BE2C (cell line): ENCODE data around the gene SULT1C4.
"Not testable (repeated sequence)": the region's sequence is repeated elsewhere in the genome, so short reads cannot be mapped to it uniquely, and the experiment has no call there.

ENCODE experiments used
- DNase-seq: peaks from one replicate; pipeline ENCODE4 v3.0.0-alpha.2; 2020
- H3K27me3 ChIP-seq: fragments of 250-450 bp; sonication (Bioruptor Pico); 2 replicates; pipeline ENCODE4 v1.5.1; 2020; ENCODE audit warnings: mild to moderate bottlenecking
- H3K36me3 ChIP-seq: fragments of 250-450 bp; sonication (Bioruptor Pico); 2 replicates; pipeline ENCODE4 v1.5.1; 2020; ENCODE audit warnings: mild to moderate bottlenecking
- H3K4me1 ChIP-seq: fragments of 250-450 bp; sonication (Bioruptor Pico); 2 replicates; pipeline ENCODE4 v1.5.1; 2020
- H3K4me3 ChIP-seq: 2 replicates; pipeline ENCODE4 v1.5.1; 2011; ENCODE audit warnings: low read depth, low read length
- H3K9me3 ChIP-seq: fragments of 250-450 bp; sonication (Bioruptor Pico); 2 replicates; pipeline ENCODE4 v1.5.1; 2020
- TF ChIP-seq, protein P1 (sequence below): IDR thresholded peaks from 2 replicates; pipeline ENCODE4 v1.5.1; 2012; ENCODE audit warnings: mild to moderate bottlenecking, low read depth, low read length

Gene SULT1C4

DNA sequence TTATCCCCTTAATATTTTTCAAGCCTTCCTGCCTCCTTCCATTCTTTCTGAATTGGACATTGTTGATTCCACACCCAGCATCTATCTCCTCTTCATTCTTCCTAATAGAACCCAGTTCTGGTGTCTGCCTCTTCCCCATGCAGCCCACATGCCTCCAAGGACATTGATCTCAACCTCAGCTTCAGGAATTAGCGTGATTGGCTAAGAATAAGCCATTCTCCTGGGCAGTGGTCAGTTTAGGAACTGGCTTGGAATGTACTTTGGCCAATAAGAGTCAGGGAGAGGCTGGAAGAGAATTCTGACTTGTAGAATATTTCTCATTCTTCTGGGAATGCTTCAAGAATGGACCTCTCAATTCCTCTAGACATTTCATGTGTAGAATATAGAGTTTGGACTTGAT lies 45.3 kb downstream of the SULT1C4 start:
- Histone ChIP-seq H3K4me1 (no peaks in the 10 kb centered on the region), H3K36me3 (no peaks in the 10 kb centered on the region), H3K4me3 (no peak overlapping the region), H3K27me3 (no peaks in the 10 kb centered on the region), H3K9me3 (no peaks in the 10 kb centered on the region)
- DNase-seq = no peak
- TF ChIP-seq, protein P1, sequence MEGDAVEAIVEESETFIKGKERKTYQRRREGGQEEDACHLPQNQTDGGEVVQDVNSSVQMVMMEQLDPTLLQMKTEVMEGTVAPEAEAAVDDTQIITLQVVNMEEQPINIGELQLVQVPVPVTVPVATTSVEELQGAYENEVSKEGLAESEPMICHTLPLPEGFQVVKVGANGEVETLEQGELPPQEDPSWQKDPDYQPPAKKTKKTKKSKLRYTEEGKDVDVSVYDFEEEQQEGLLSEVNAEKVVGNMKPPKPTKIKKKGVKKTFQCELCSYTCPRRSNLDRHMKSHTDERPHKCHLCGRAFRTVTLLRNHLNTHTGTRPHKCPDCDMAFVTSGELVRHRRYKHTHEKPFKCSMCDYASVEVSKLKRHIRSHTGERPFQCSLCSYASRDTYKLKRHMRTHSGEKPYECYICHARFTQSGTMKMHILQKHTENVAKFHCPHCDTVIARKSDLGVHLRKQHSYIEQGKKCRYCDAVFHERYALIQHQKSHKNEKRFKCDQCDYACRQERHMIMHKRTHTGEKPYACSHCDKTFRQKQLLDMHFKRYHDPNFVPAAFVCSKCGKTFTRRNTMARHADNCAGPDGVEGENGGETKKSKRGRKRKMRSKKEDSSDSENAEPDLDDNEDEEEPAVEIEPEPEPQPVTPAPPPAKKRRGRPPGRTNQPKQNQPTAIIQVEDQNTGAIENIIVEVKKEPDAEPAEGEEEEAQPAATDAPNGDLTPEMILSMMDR = no peak

DNA sequence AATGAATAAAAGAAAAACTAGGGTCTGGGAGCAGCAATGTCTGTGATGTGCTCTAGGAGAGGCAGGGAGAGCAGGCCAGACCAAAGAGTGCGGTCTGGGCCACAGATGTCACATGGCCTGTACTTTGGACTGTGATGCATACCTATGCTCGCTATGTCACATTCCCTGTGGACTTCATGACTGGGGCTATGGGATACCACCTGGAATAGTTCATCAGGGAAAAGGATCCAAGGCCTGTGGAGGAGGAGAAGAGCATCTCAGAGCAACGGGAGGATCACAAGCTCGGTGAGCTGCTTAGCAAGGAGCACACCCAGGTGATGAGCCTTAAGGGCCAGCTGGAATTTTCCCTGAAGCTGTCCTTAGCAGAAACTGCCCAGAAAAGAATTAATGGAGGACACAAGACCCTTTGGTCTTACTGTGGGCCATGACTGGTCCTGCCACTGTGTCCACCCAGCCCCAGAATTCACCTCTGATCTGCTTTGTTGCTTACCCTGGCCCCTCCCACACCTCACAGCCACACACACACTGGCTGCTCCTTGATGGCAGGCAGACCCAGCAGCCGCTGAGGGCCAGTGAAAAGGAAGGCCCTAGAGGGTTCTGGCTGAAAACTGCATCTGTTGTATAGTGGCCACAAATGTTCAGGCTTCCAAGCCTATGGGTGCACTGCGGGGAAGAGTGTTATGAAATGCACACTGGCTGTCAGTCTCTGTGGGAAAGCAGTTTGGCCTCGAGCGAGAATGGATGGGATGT lies 45.9 kb downstream of the SULT1C4 start:
- Histone ChIP-seq H3K36me3 (no peaks in the 10 kb centered on the region), H3K9me3 (no peaks in the 10 kb centered on the region), H3K4me1 (no peaks in the 10 kb centered on the region), H3K4me3 (no peak overlapping the region), H3K27me3 (no peaks in the 10 kb centered on the region)
- TF ChIP-seq, protein P1 = no peak
- no peak for DNase-seq

DNA sequence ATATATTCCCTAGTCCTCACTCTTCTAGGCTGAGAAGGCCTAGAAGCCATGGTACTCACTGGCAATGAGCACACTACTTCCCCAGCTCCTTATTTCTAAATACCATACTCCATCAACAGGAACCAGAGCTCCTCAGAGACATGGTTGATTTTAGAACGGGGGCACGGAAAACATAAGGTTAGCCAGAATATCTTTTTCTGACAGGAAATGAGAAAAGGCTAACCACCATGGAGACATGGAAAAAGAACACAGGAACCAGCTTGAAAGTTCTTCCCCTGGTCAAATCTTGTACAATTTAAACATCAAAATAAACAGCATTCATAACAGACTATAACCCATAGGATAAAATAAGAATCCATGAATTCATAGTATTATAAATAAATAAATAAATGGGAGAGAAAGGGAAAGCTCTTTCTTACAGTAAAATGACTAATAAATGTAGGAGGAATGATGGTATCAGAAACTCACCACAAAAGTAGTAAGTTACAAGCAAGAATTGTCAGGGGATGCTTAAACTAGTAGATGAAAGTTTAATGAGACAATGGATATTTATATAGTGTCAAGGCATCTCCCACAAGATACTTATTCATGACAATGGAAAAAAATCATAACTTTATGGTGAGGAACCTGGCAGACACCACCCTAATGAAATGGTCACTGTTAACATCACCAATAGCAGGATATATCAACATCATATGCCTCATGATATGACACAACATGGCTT lies 50.7 kb downstream of the SULT1C4 start:
- TF ChIP-seq, protein P1 = no peak
- Histone ChIP-seq H3K36me3 (no peaks in the 10 kb centered on the region), H3K27me3 (no peaks in the 10 kb centered on the region), H3K4me3 (no peak overlapping the region), H3K4me1 (no peaks in the 10 kb centered on the region), H3K9me3 (no peaks in the 10 kb centered on the region)
- no peak for DNase-seq

DNA sequence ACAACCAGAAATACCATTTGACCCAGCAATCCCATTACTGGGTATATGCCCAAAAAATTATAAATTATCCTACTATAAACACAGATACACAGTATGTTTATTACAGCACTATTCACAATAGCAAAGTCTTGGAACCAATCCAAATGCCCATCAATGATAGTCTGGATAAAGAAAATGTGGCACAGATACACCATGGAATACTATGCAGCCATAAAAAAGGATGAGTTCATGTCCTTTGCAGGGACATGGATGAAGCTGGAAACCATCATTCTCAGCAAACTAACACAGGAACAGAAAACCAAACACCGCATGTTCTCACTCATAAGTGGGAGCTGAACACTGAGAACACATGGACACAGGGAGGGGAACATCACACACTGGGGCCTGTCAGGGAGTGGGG lies 57.8 kb downstream of the SULT1C4 start:
- H3K36me3 ChIP-seq, H3K27me3 ChIP-seq, DNase-seq, H3K4me1 ChIP-seq, H3K4me3 ChIP-seq, H3K9me3 ChIP-seq: not testable (repeated sequence)

DNA sequence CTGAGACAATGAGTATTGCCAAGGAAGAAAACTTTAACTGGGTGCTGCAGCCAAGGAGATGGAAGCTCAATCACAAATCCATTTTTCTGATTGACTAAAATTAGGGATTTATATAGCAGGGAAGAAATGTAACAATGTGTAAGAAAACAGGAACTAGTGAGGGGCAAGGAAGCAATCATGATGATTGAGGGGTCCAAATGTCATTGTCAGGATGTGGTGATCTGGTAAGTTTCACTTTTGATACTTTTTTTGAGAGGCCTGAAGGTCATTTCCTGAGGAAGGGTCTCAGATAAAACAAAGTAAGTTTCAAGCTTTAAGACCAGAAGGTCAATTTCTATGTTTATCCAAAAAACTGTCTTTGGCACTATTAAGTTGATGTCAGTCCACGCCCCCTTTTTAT lies 59.2 kb downstream of the SULT1C4 start:
- H3K27me3 ChIP-seq = no peaks in the 10 kb centered on the region
- TF ChIP-seq, protein P1 = no peak
- DNase-seq = no peak

More for the DNA sequence above, 59.2 kb downstream of the SULT1C4 start:
- Histone ChIP-seq H3K9me3 (no peaks in the 10 kb centered on the region), H3K4me3 (no peak overlapping the region), H3K4me1 (no peaks in the 10 kb centered on the region), H3K36me3 (no peaks in the 10 kb centered on the region)
